ENCODE measurements around the gene SETD3.

SETD3 gene

DNA sequence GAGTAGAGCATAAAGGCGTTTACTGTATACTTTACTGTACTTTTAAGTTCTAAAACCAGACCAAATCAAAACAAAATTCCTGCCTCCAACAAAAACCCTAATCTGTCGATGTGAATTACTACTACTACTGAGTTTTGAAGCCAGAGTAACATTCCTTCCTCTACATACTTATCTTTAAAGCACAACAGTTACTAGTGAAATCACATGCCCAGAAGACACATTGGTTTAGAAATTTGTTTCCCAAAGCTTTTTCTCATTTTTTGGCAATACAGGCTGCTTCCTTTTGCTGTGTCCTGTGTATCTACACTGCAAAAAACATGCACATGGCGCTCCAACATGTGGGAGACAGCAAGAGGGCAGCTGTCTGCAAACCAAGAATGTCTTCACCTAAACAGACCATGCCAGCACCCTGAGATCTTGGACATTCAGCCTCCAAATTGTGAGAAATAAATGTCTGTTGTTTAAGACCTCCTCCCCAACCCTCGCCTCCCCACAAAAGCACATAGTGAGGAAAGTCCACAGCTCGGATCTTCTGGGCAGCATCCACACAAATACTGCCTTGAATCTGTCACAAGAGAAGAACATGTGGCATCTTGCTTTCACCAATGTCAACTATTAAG lies 21.1 kb downstream of the SETD3 start:
- no peak for TF ChIP-seq EP300 (IDR thresholded peaks at IDR 0.05; ENCODE audit: borderline replicate concordance)
- TF ChIP-seq FOXM1 (IDR thresholded peaks at IDR 0.05; ENCODE audit: borderline replicate concordance, low read depth) = no peak
- no peak for TF ChIP-seq REST (IDR thresholded peaks at IDR 0.05; ENCODE audit: low read depth)
- TF ChIP-seq TCF12 (IDR thresholded peaks at IDR 0.05; ENCODE audit: low read depth) = no peak
- TF ChIP-seq TAF1 (IDR thresholded peaks at IDR 0.05; ENCODE audit: low read depth) = no peak

GRCh38 chr14:99454246-99454645 lies 26.4 kb downstream of the SETD3 start:
- TF ChIP-seq, protein P1, sequence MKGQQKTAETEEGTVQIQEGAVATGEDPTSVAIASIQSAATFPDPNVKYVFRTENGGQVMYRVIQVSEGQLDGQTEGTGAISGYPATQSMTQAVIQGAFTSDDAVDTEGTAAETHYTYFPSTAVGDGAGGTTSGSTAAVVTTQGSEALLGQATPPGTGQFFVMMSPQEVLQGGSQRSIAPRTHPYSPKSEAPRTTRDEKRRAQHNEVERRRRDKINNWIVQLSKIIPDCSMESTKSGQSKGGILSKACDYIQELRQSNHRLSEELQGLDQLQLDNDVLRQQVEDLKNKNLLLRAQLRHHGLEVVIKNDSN (IDR thresholded peaks at IDR 0.05) = no peak
- TF ChIP-seq CEBPB (IDR thresholded peaks at IDR 0.05) = no peak
- TF ChIP-seq ZBTB7A (IDR thresholded peaks at IDR 0.05; ENCODE audit: low read depth) = no peak
- no peak for TF ChIP-seq TAF1 (IDR thresholded peaks at IDR 0.05; ENCODE audit: low read depth)
- no peak for TF ChIP-seq RAD21 (IDR thresholded peaks at IDR 0.05; ENCODE audit: low read depth)
- no peak for TF ChIP-seq TEAD4 (IDR thresholded peaks at IDR 0.05)
- TF ChIP-seq REST (IDR thresholded peaks at IDR 0.05; ENCODE audit: low read depth) = no peak
- no peak for TF ChIP-seq NFIC (IDR thresholded peaks at IDR 0.05)
- TF ChIP-seq MAX (IDR thresholded peaks at IDR 0.05) = no peak
- TF ChIP-seq CREB1 (IDR thresholded peaks at IDR 0.05; ENCODE audit: low read depth) = no peak
- no peak for TF ChIP-seq YY1 (IDR thresholded peaks at IDR 0.05; ENCODE audit: low read depth)
- no peak for TF ChIP-seq TCF12 (IDR thresholded peaks at IDR 0.05; ENCODE audit: low read depth)
- no peak for TF ChIP-seq EP300 (IDR thresholded peaks at IDR 0.05; ENCODE audit: borderline replicate concordance)

- TF ChIP-seq TEAD4 (IDR thresholded peaks at IDR 0.05) = no peak
- no peak for TF ChIP-seq CEBPB (IDR thresholded peaks at IDR 0.05)
- TF ChIP-seq NFIC (IDR thresholded peaks at IDR 0.05) = no peak
- TF ChIP-seq EGR1 (IDR thresholded peaks at IDR 0.05) = no peak
- TF ChIP-seq MAX (IDR thresholded peaks at IDR 0.05) = no peak
- TF ChIP-seq TCF12 (IDR thresholded peaks at IDR 0.05; ENCODE audit: low read depth) = no peak
- TF ChIP-seq CREB1 (IDR thresholded peaks at IDR 0.05; ENCODE audit: low read depth) = no peak
- TF ChIP-seq YY1 (IDR thresholded peaks at IDR 0.05; ENCODE audit: low read depth) = no peak
- TF ChIP-seq, protein P1 (IDR thresholded peaks at IDR 0.05) = no peak
- TF ChIP-seq TAF1 (IDR thresholded peaks at IDR 0.05; ENCODE audit: low read depth) = no peak
- TF ChIP-seq ZBTB7A (IDR thresholded peaks at IDR 0.05; ENCODE audit: low read depth) = no peak
Measured at GRCh38 chr14:99452968-99453367, 27.7 kb downstream of the SETD3 start.

DNA sequence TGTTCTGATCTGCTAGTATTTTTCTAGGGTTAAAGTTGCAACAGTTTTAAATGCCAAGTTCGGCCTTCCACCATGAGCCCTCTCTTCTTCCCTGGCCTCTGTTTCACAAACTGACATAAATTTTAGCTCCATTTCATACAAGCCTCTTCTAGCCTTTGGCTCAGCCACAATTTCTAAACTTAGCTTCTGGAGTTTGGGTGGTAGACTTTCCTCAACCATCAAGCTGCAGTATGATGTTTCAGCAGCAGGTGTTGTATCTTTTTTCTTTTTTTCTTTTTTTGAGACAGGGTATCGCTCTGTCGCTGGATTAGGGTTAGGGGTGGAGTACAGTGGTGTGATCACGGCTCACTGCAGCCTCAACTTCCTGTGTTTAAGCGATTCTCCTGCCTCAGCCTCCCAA lies 29.4 kb downstream of the SETD3 start:
- no peak for TF ChIP-seq TCF12 (IDR thresholded peaks at IDR 0.05; ENCODE audit: low read depth)
- TF ChIP-seq CREB1 (IDR thresholded peaks at IDR 0.05; ENCODE audit: low read depth) = no peak
- TF ChIP-seq EP300 (IDR thresholded peaks at IDR 0.05; ENCODE audit: borderline replicate concordance) = no peak
- no peak for TF ChIP-seq YY1 (IDR thresholded peaks at IDR 0.05; ENCODE audit: low read depth)
- no peak for TF ChIP-seq MAX (IDR thresholded peaks at IDR 0.05)
- TF ChIP-seq REST (IDR thresholded peaks at IDR 0.05; ENCODE audit: low read depth) = no peak
- TF ChIP-seq CEBPB (IDR thresholded peaks at IDR 0.05) = no peak
- no peak for TF ChIP-seq ZBTB7A (IDR thresholded peaks at IDR 0.05; ENCODE audit: low read depth)
- no peak for TF ChIP-seq TAF1 (IDR thresholded peaks at IDR 0.05; ENCODE audit: low read depth)
- TF ChIP-seq, protein P1 (IDR thresholded peaks at IDR 0.05) = no peak
- TF ChIP-seq TEAD4 (IDR thresholded peaks at IDR 0.05) = no peak
- TF ChIP-seq FOXM1 (IDR thresholded peaks at IDR 0.05; ENCODE audit: borderline replicate concordance, low read depth) = no peak
- TF ChIP-seq NFIC (IDR thresholded peaks at IDR 0.05) = no peak
- no peak for TF ChIP-seq RAD21 (IDR thresholded peaks at IDR 0.05; ENCODE audit: low read depth)
- TF ChIP-seq EGR1 (IDR thresholded peaks at IDR 0.05) = no peak

Data from Ishikawa (cell line).